HG03575 (cell line): ENCODE measurements around the gene PRICKLE4.
"Not testable (repeated sequence)": the region's sequence is repeated elsewhere in the genome, so short reads cannot be mapped to it uniquely, and the experiment has no call there.

ENCODE experiments used
- ATAC-seq: cut with Tn5 transposase; IDR thresholded peaks from one replicate; pipeline ENCODE4 v1.9.1; 2021; ENCODE audit not compliant: unreplicated experiment, insufficient number of reproducible peaks, low FRiP score; ENCODE audit errors: extremely low read depth

The PRICKLE4 gene

GRCh38 chr6:41743406-41744235 is 37.0 kb upstream of the PRICKLE4 start:
- ATAC-seq = no peak

- ATAC-seq = no peak
Measured at GRCh38 chr6:41744236-41744787, 36.3 kb upstream of the PRICKLE4 start.

GRCh38 chr6:41746107-41746506 is 34.5 kb upstream of the PRICKLE4 start:
- no peak for ATAC-seq

- ATAC-seq = no peak
Measured at GRCh38 chr6:41747256-41748101, 33.1 kb upstream of the PRICKLE4 start, which contains the start of gene PGC. Gene PGC (minus strand): TSS chr6:41747397. CDS start chr6:41747334, 63 bp downstream.

- ATAC-seq = no peak
Measured at GRCh38 chr6:41748102-41748477, 32.5 kb upstream of the PRICKLE4 start.

GRCh38 chr6:41748542-41748941 is 32.0 kb upstream of the PRICKLE4 start:
- no peak for ATAC-seq

GRCh38 chr6:41750374-41750773 is 30.2 kb upstream of the PRICKLE4 start:
- no peak for ATAC-seq

GRCh38 chr6:41755895-41756294 is 24.7 kb upstream of the PRICKLE4 start:
- no peak for ATAC-seq

- ATAC-seq = no peak
Measured at GRCh38 chr6:41756354-41756753, 24.2 kb upstream of the PRICKLE4 start.

- no peak for ATAC-seq
Measured at GRCh38 chr6:41757271-41757670, 23.3 kb upstream of the PRICKLE4 start.

GRCh38 chr6:41757931-41758640 is 22.5 kb upstream of the PRICKLE4 start:
- no peak for ATAC-seq

- ATAC-seq = no peak
Measured at GRCh38 chr6:41758641-41759035, 21.9 kb upstream of the PRICKLE4 start.

- ATAC-seq = no peak
Measured at GRCh38 chr6:41759106-41759904, 21.3 kb upstream of the PRICKLE4 start.

- no peak for ATAC-seq
Measured at GRCh38 chr6:41759905-41760579, 20.5 kb upstream of the PRICKLE4 start.

- ATAC-seq = no peak
Measured at GRCh38 chr6:41763470-41763869, 17.1 kb upstream of the PRICKLE4 start.

GRCh38 chr6:41766043-41766664 is 14.4 kb upstream of the PRICKLE4 start:
- ATAC-seq = not testable (repeated sequence)

GRCh38 chr6:41767112-41767833 is 13.3 kb upstream of the PRICKLE4 start:
- ATAC-seq = no peak
